Measurements from ENCODE around the gene ADAM23.

The ADAM23 gene

DNA sequence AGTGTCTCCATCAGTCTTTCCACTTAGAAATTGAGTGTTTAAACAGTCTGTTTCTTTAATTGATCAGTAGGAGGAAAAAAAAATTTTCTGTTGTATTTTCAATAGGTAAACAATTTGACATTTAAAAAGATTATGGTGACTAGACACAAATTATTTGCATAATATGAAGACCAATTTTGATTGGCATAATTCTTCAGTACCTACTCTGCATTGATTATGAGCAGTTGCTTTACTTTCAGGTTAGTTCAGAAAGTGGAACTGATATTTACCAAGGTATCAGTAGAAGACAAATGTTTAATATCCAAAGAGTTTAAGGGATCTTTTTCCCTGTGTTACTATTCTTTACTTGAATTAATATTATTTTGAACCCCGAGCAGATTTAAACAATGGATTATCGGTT is 2.6 kb downstream of the ADAM23 start:
- no peak for DNase-seq

DNA sequence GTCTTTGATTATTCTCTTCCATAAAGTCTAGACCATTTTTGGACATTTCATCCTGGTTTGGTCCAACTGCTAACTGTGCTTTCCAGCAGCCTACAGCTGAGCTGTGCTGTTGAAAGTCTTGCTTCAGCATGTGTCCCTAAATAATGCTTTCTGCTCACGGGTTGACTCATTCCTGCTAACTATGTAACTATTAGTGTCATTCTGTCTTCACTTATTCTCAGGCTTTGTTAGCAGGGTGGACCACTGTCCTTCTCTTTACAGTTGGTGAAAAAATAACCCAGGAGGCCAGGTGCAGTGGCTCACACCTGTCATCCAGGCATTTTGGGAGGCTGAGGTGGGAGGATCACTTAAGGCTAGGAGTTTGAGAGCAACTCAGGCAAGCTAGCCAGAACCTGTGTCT is 8.9 kb downstream of the ADAM23 start:
- no peak for DNase-seq

DNA sequence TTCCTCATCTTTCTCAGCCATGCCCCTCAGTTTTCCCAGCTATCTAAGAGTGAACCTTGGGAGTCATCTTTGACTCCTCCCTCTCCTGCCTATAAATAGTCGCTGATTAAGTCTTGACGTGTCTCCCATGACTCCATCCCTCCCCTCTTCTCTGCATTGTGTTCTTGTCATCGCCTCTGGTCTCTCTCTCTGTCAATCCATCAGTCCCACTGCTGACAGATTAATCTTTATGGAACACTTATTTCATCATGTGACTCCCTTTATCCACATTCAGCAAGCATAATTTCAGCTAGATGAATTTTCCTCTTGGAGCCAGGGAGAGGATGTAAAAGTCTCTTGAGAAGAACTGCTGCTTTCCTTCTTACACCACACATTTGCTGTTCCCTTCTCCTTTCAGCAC is 9.4 kb downstream of the ADAM23 start:
- DNase-seq, result no peak

DNA sequence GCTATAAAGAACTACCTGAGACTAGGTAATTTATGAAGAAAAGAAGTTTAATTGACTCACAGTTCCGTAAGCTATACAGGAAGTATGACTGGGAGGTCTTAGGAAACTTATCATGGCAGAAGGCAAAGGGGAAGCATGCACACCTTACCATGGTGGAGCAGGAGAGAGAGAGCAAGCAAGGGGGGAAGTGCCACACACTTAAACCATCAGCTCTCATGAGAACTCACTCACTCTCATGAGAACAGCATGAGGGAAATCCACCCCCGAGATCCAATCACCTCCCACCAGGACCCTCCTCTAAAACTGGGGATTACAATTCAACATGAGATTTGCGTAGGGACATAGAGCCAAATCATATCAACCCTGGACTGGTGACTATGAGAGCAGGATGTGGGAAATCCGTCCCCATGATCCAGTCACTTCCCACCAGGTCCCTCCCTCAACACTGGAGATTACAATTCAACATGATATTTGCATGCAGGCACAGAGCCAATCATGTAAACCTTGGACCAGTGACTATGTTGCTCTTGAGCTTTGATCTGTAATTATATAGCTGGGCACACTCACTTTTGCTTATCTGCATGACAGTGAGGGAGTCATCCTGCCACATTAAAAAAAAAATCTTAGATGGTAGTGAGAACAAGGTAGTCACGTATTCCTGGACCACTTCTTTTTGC is 12.9 kb downstream of the ADAM23 start:
- no peak for DNase-seq

DNA sequence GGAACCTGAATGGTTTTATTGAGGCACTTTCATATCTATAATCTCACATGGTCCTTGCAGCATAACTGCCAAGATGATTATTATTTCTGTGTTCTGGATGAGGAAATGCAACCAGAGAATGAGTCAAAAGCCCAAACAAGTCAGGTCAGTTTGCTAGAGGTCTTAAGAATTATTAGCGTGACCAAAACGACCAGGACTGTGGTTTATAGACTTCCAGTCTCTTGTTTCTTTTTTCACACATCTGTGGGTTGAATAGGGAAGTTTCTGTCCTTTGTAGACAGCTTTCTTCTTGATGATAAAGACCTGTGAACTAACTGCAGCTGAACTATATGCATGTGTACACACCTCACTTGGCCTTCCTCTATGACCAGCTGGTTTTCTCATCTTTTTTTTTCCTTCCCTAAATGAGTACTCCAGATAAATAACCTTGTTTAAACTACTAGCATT is 13.9 kb downstream of the ADAM23 start:
- DNase-seq, result no peak

DNA sequence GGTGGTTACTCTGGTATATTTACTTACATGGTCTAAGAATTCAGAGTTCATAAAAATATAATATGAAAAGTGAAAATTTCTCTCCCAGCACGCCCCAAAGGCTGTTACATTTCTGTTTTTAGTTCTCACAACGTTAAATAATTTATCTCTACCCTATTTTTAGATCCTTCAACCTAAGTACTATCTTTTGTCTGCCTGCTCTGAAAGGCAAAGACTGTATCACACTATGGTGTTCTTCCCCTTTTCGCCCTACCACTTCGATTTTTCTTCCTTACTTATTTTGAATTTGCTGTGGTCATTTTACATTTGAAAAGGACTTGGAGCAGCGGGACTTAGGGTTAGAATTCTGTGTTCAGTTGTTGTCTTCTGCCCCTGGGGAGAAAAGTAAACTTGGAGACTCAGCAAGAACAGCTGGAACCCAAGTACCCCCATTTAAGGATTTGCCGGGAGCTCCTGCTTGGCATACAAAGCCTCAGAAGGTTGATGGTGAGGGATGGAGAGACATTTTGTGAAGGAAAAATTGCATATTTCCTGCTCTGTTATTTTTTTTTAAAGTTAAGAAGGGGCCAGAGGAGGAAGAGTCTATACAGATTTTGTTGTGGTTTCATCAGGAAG is 19.0 kb downstream of the ADAM23 start:
- no peak for DNase-seq

DNA sequence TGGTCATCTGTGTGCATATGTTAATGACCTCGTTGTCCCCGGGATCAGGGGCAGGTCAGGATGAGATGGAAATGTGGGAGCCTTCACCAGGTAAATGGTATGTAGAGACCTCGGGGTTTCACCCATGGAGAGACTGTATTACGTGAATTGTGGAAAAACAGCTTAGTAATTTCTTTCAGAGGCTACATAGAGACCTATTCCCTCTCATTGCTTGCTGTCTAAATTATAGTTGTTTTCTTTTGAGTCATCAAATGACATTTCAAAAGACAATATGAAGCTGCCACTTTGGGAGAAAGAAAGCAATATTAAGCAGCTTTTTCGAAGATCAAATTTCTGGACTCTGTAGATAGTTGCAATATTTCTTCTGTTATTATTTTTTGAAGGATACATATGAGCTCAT is 20.4 kb downstream of the ADAM23 start:
- no peak for DNase-seq

DNA sequence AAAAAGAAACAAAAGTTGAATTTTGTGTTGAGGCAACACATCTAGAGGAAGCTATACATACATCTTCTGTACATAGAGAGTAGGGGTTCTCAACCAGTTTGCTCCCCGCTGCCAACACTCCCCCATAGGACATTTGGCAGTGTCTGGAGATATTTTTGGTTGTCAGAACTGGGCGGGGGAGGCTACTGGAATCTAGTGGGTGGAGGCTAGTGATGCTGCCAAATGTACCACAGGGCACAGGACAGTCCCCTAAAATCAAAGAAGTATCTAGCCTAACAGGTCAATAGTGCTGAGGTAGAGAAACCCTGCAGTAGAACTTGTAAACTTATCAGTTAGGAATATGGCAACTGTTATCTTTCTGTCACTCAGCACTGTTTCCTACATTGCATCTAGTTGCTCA is 21.3 kb downstream of the ADAM23 start:
- no peak for DNase-seq

DNA sequence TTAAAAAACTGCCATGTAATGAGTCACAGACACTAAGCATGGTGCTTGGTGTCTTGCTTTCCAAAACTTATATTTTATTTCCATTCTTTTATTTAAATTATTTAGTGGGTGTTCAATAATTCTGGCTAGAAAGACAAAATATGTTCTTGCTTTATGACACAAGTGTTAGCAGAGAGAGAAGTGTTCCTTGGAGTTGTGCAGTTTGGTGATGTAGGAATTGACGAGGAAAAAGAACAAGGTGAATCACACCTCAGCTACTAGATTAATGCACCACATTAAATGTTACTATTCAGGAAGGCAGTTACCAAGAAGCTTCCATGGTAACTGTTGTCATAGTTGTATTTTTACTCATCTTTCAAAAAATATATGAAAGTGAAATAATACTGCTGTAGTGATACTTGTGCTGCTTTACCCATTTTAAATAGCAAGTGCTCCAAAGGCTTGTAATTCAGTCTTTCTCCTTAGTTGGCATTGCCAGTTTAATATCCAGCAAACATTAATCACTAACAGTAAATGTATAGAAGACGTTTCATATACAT is 28.3 kb downstream of the ADAM23 start:
- DNase-seq, result no peak

DNA sequence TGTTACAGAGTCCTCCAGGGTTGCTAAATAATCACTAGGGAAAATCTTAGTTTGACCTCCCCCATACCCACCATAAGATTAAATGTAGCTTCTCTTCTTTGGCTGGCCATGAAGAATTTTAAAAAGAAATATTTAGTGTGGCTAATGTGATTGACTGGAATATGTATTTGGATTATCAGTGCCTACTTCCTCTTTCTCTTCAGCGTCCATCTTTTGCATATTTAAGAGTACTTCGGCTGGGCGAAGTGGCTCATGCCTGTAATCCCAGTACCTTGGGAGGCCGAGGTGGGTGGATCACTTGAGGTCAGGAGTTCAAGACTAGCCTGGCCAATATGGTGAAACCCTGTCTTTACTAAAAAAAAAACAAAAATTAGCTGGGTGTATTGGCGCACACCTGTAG is 28.8 kb downstream of the ADAM23 start:
- no peak for DNase-seq

DNA sequence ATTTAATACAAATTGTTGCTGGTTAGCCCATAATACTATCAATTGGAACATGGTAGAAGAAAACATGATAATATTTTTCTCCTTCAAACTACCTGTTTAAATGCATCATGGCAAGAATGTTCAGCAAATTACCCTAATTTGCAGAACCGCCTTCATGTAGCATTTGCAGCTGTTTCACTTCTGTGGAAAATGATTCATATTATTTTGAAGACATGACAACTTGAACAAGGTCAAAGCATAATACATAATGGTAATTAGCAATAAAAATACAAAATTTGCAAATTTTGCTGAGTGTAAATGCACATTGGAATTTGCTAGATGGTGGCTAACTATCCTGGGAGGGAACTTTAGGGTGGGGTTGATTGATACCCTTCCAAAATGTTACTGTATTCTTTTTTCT is 30.8 kb downstream of the ADAM23 start:
- DNase-seq, result no peak

DNA sequence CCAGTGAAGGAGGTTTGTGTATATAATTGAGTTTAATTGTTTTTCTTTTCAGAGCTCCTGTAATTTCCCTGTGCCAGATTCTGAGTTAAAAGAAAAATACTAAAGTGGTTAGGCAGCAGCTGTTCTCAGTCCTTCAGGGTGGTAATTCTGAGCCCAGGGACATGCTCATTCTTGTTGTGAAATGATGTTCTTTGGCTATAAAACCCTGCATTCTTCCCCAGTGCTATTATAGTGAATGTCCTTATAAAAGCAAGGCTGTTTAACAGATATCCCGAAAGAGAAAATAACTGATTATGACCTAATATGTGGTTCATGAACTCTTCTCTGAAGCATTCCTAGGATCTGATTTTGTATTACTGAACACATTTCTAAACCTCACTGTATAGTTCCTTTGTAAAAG is 34.0 kb downstream of the ADAM23 start:
- no peak for DNase-seq

DNA sequence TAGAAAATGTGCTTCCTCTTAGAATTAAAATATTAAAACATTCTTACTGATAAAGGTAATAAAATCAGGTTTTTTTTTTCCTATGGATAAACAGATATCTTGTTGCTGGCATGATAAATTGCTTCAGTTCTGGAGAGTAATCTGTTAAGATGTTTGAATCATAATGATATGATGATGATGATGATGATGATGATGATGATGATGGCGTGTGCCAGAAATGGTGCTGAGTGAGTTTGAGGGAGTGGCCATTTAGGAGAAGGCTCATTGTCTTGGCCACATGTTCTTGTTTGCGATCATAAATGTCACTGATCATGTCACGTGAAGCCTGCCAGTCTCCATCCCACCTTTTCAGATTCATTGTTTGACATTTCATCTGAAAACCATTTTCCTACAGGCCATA is 35.0 kb downstream of the ADAM23 start:
- DNase-seq, result no peak

DNA sequence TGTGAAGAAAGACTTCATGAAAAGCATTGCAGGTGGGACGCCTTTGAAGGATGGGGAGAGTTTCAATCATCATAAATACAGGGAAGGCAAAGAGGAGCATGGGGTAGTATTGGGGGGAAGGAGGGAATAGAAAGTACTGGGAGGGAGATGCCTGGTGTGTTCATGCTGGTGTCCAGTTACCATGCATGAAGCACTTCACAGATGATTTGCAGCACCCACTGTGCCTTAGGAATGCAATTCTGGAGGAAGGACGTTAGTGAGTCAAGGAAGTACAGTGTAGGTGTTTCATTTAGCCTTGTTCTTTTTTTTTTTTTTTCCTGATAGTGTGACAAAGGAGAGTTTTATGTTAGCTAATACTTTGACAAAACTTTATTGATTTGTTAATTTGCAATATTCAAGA is 36.8 kb downstream of the ADAM23 start:
- no peak for DNase-seq

DNA sequence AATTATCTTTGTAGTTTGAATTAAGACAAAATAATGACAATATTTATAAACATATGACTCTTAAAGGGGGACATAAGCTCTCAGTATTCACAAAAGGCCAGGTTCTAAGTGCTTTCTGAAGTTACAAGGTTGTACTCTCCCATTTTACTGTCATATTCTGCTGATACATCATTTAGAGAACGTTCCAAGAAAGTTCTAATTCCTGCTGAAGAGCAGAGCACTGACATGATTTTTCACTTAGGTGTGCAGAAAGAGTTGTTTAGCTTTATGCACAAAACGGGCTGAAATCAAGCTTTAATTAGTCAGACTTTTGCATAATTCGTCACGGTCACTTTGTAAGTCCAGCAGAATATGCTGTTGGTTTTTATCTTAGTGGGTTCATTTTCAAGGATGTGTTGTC is 37.3 kb downstream of the ADAM23 start:
- DNase-seq, result no peak

DNA sequence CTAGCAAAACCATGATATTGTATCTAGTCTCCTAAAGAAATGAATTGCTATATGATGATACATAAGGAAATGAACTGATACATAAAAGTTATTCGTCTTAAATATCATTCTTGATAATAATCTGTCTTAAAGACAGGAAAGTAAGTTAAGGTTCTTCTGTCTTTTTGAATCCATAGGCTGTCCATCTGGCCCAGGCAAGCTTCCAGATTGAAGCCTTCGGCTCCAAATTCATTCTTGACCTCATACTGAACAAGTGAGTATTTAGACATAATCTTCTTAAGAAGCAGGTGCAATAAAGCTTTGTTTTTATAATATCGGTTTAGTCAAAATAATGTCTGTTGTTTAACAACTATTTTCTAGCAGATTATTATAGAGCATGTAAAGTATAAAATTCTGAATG is 37.7 kb downstream of the ADAM23 start:
- no peak for DNase-seq

DNA sequence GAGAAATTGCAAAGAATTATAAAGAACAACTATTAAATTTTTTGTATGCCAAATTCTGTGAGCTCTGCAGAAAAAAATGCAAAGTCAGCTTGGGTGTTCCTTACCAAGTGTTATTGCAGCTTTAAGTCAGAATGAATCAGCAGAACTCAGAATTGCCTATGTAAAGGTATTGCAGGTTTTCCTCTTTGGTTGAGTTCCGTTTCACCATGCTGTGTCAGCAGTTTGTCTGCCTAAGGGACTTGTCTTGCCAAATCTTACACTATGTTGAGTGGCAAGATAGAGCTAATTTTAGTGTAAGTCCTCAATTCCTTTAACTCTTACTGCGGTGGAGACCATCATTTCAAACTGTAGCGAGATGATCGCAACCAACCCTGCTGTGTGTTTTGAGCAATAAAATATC is 38.8 kb downstream of the ADAM23 start:
- no peak for DNase-seq

DNA sequence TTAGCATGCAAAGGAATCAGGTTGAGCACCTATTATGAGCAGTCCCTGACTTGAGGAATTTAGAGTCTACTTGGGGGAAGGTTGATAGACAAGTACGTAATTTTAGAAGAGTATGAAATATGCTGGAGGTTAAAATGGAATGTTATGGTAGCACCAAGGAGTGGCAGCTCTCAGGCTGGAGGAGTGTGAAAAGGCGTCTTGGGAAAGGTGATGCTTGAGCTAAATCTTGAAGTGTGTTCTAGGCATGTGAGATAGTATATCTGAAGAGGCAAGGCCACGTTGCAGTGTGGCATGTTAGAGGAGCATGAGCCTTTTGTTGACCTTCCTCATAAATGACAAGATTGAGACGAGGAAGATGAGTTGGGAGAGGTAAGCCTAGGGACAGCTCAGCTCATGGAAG is 39.3 kb downstream of the ADAM23 start:
- no peak for DNase-seq

DNA sequence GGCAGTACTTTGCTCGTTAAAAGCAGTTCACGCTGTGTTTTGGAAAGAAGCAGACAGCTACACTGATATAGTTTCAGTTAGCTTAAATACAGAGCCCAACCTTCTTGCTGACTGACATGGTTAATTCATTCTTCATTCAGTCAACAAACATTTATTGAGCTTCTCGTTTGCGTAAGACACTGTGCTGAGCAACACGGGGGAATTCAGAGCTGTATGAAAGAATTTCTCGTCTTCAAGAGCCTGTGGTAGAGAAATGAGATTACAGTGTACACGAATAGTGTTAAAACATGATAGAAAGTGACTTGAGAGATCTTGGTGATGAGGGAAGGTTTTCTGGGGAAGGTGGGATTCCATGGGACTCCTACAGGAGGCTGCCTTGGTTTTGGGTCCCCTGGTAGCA is 44.7 kb downstream of the ADAM23 start:
- DNase-seq, result no peak

DNA sequence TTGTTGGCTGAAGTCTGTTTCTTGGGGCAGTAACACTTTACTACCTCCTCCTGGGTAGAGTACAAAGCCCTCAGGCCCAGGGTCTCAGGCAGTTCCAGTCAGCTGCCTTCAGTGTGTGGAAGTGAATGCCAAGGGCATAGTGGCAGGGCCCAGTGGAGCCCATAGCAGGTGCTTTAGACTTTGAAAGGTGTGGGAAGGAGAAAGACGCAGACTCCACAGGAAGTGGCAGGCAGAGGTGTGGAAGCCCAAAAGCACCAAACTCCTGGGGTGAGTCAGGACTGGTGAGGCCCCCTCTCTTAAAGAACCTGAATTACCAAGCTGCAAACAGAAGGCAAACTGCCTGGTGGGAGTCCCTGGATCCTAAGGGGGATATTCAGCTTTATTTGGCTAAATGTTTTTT is 45.3 kb downstream of the ADAM23 start:
- DNase-seq, result no peak

DNA sequence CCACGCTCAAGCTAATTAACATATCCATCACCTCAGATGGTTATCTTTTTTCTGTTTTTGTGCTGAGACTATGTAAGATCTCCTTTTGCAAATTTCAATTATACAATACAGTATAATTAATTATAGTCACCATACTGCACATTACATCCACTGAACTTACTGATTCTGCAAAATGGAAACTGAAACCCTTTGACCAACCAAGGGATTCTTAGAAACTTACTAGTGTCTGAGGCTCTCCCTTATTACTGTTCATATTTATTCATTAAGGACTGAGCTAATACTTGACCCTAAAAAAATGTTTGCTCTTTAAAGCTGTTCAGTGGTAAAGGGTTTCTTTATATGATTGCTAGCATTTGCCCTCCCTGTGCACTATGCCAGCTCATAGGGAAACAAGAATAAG is 50.7 kb downstream of the ADAM23 start:
- no peak for DNase-seq

DNA sequence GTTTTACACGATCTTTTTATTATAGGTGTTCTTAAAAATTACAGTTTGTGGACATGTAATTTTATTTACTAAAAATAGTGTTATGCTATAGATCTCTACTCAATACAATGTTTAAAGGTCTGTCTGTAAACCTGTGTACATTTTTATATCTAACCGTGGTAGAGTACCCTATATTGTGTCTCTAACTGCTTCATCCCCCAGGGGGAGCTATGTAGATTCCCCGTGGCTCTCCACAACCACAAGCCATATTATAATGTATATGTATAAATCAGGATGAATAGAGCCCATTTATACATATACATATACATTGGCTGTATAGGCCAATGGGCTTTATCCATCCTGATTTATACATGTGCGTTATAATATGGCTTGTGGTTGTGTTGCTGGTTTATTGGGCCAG is 59.4 kb downstream of the ADAM23 start:
- DNase-seq, result no peak

DNA sequence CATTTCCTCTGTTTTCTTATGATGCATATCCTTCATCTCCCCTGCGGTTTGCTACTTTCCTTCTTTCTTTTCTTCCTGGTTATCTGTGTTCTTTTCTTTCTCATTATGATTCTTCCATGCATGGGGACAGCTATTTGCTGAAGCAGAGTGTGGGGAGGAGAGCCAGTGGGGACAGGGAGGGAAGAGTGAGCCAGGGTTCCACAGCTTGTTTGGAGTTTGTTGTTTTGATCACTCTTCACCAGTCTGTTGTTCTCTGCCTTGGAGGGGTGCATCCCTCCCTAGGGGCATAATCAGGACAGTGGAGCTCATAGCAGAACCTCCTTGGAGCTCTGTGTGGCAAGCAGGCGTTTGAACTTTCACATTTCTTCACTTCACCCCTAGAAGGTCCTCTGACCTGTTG is 68.0 kb downstream of the ADAM23 start:
- no peak for DNase-seq

DNA sequence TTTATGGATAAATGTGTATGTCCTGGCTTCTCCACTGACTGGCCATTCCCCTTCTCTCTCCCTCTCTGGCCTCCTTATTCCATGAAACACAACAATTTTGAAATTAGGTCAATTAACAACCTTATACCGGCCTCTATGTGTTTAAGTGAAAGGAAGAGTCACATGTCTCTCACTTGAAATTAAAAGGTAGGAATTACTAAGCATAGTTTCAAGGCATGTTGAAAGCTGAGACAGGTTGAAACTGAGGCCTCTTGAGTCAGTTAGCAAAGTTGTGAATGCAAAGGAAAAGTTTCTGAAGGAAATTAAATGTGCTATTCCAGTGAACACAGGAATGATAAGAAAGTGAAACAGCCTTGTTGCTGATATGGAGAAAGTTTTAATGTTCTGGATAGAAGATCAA is 69.7 kb downstream of the ADAM23 start:
- no peak for DNase-seq

DNA sequence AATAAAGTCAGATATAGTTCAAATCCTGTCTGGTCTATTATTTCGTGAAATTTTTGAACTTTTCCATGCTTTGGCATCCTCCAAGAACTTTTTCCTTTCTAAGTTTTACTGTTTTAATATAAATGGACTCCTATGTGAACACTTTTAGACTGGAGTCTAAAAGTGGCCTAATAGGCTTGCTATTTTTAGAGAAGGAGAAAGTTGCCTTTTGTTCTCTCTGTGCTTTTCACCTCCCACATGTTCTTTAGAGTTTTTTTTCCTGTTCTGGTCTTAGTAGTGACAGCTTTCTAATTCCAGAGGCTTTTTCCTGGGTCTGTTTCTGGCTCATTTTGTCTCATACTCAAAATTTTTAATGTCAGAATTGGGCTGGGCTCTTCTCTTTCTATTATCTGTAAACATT is 72.2 kb downstream of the ADAM23 start:
- DNase-seq, result no peak

Data from NCI-H1092 (cell line).